ENCODE measurements around the gene CBFA2T3. TPM values are rescaled to one million over a fixed set of nuclear protein-coding genes. Genes with fewer than 3 reads are reported as not detected.
"Not testable (repeated sequence)": the region's sequence is repeated elsewhere in the genome, so short reads cannot be mapped to it uniquely, and the experiment has no call there.

The CBFA2T3 gene
- total and polyA plus RNA-seq, 2 donors (not counting 1 experiment from before 2014, with no cell fraction given) = 40.8 to 58.3 TPM

DNA sequence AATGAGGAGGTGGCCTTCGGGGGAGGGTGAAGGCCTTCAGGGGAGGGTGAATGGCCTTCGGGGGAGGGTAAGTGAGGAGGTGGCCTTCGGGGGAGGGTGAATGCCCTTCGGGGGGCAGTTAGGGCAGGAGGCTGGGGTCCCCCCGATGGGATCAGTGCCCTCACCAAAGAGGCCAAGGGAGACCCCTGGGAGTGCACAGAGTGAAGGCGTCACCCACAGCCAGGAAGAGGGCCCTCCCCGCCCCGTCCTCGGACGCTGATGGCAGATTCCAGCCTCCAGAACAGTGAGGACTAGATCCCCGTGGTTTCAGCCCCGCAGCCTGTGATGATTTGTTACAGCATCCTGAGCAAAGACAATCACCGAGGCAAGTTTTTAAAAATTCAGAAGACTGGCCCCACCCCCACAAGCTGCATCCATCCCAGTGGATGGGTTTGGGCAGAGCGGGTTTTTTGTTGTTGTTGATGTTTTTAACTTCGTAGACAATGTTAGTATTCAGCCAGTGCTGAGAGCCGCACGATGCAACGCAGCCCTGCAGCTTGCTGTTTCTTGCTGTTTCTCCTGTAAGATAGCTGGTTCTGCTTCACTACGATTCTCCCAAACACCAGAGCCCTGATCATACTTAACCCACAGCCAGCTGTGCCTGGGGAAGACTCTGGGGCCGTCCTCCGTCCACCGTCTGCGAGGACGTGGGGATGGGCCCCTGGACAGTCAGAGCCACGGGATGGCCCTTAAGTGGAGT lies 40.7 kb upstream of the CBFA2T3 start:
- intact Hi-C loops (cut with micrococcal nuclease) = no loop called here
- Histone ChIP-seq H3K4me2 (replicated peaks; ENCODE audit: low read depth, low read length, poor library complexity, severe bottlenecking) (no peak overlapping the region), H3K36me3 (replicated peaks in 1 of 2; ENCODE audit: control extremely low read depth in 1 of 2, control insufficient read depth in 1 of 2, extremely low read depth in 1 of 2, insufficient read depth in 2 of 2, low read length in 1 of 2) (no peaks in the 10 kb centered on the region), H3K9ac (ENCODE audit: low read length) (no peak overlapping the region), H3K9me3 (ENCODE audit: control extremely low read depth in 1 of 3, control insufficient read depth in 2 of 3, insufficient read depth in 1 of 3, low read length in 2 of 3) (peaks cover 0 to 19% (median 0%) of the 10 kb centered on the region in 3 donors), H3K27me3 (replicated peaks in 1 of 4; ENCODE audit: control extremely low read depth in 1 of 4, control insufficient read depth in 3 of 4, insufficient read depth in 4 of 4, low read length in 3 of 4) (peaks cover 0 to 22% (median 6%) of the 10 kb centered on the region in 4 experiments), H4K20me1 (ENCODE audit: control insufficient read depth, insufficient read depth, low read length, poor library complexity, severe bottlenecking) (no peaks in the 10 kb centered on the region), H3K4me3 (ENCODE audit: control extremely low read depth in 1 of 5, extremely low read depth in 1 of 5, insufficient read depth in 1 of 5, low read depth in 2 of 5, low read length in 4 of 5) (no peak overlapping the region), H3K27ac (ENCODE audit: low read length in 2 of 2) (no peak overlapping the region), H2AFZ (ENCODE audit: insufficient read depth, low read depth, low read length, poor library complexity, severe bottlenecking) (no peak overlapping the region), H3K4me1 (ENCODE audit: control insufficient read depth in 2 of 2, insufficient read depth in 2 of 2, low read length in 2 of 2) (no peaks in the 10 kb centered on the region), H3K79me2 (ENCODE audit: control insufficient read depth, insufficient read depth, low read length) (no peaks in the 10 kb centered on the region)
- no peak for DNase-seq
- no peak overlapping the region for H3K27ac Mint-ChIP-seq
- TF ChIP-seq, protein P1, sequence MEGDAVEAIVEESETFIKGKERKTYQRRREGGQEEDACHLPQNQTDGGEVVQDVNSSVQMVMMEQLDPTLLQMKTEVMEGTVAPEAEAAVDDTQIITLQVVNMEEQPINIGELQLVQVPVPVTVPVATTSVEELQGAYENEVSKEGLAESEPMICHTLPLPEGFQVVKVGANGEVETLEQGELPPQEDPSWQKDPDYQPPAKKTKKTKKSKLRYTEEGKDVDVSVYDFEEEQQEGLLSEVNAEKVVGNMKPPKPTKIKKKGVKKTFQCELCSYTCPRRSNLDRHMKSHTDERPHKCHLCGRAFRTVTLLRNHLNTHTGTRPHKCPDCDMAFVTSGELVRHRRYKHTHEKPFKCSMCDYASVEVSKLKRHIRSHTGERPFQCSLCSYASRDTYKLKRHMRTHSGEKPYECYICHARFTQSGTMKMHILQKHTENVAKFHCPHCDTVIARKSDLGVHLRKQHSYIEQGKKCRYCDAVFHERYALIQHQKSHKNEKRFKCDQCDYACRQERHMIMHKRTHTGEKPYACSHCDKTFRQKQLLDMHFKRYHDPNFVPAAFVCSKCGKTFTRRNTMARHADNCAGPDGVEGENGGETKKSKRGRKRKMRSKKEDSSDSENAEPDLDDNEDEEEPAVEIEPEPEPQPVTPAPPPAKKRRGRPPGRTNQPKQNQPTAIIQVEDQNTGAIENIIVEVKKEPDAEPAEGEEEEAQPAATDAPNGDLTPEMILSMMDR (IDR thresholded peaks at IDR 0.05) = no peak
- no peak for TF ChIP-seq EZH2 (IDR thresholded peaks at IDR 0.05; ENCODE audit: borderline replicate concordance, insufficient read depth, low read depth, low read length, poor library complexity, severe bottlenecking)
- WGBS (ENCODE audit: insufficient coverage) = 83% methylated on average over 23 of the region's 25 CpGs
- ChIA-PET CTCF (no interaction called here), POLR2A (no interaction called here)
- no peak overlapping the region for H3K4me3 Mint-ChIP-seq
- peaks cover 19% of the 10 kb centered on the region for H3K27me3 Mint-ChIP-seq
- no peak for ATAC-seq (ENCODE audit: low read depth)
- no peaks in the 10 kb centered on the region for H3K9me3 Mint-ChIP-seq (ENCODE audit: insufficient read depth)
- no peaks in the 10 kb centered on the region for H3K4me1 Mint-ChIP-seq

DNA sequence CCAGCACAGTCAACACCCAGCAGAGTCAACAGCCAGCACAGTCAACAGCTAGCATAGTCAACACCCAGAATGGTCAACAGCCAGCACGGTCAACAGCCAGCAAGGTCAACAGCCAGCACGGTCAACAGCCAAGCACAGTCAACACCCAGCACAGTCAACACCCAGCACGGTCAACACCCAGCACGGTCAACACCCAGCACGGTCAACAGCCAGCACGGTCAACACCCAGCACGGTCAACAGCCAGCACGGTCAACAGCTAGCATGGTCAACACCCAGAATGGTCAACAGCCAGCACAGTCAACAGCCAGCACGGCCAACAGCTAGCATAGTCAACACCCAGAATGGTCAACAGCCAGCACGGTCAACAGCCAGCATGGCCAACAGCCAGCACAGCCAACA lies 39.6 kb upstream of the CBFA2T3 start:
- H3K79me2 ChIP-seq (ENCODE audit: control insufficient read depth, insufficient read depth, low read length); H3K4me3 Mint-ChIP-seq; H4K20me1 ChIP-seq (ENCODE audit: control insufficient read depth, insufficient read depth, low read length, poor library complexity, severe bottlenecking); intact Hi-C loops (cut with micrococcal nuclease); H3K9ac ChIP-seq (ENCODE audit: low read length); H3K36me3 ChIP-seq (replicated peaks in 1 of 2; ENCODE audit: control extremely low read depth in 1 of 2, control insufficient read depth in 1 of 2, extremely low read depth in 1 of 2, insufficient read depth in 2 of 2, low read length in 1 of 2); H3K9me3 Mint-ChIP-seq (ENCODE audit: insufficient read depth); DNase-seq; H3K4me2 ChIP-seq (replicated peaks; ENCODE audit: low read depth, low read length, poor library complexity, severe bottlenecking); ATAC-seq (ENCODE audit: low read depth); CTCF ChIA-PET; H3K27ac ChIP-seq (ENCODE audit: low read length in 2 of 2); H3K4me1 Mint-ChIP-seq; H3K4me1 ChIP-seq (ENCODE audit: control insufficient read depth in 2 of 2, insufficient read depth in 2 of 2, low read length in 2 of 2); H2AFZ ChIP-seq (ENCODE audit: insufficient read depth, low read depth, low read length, poor library complexity, severe bottlenecking); H3K27ac Mint-ChIP-seq; H3K4me3 ChIP-seq (ENCODE audit: control extremely low read depth in 1 of 5, extremely low read depth in 1 of 5, insufficient read depth in 1 of 5, low read depth in 2 of 5, low read length in 4 of 5): not testable (repeated sequence)
- WGBS (ENCODE audit: insufficient coverage) = 95% methylated on average over 8 of the region's 10 CpGs
- POLR2A ChIA-PET = interaction anchor here (0.7 kb wide), 1 partner anchor 35 kb away, joined by 5 read pairs; no protein-coding TSS in a partner anchor
- peaks cover 20% of the 10 kb centered on the region for H3K27me3 Mint-ChIP-seq
- Histone ChIP-seq H3K27me3 (replicated peaks in 1 of 4; ENCODE audit: control extremely low read depth in 1 of 4, control insufficient read depth in 3 of 4, insufficient read depth in 4 of 4, low read length in 3 of 4) (peaks cover 0 to 22% (median 6%) of the 10 kb centered on the region in 4 experiments), H3K9me3 (ENCODE audit: control extremely low read depth in 1 of 3, control insufficient read depth in 2 of 3, insufficient read depth in 1 of 3, low read length in 2 of 3) (peaks cover 0 to 19% (median 0%) of the 10 kb centered on the region in 3 donors)

All from B cell (primary cell).